T-helper 17 cell (primary cell): ENCODE measurements around the gene MIP. TPM values are rescaled to one million over a fixed set of nuclear protein-coding genes. Genes with fewer than 3 reads are reported as not detected.
A peak's percentile ranks its signal among the peaks of the same experiment; 100 is the strongest.

Experiments
- ATAC-seq: fragments of 150-1000 bp; cut with Tn5 transposase; 2 replicates; pipeline ENCODE4 v1.10.0; 2021; ENCODE audit warnings: mild to moderate bottlenecking, moderate library complexity
- DNase-seq, 3 donors: peaks; one replicate each; pipeline versions ENCODE4 v3.0.0 to v3.0.0-alpha.2; 2020 to 2021
- H3K9me3 ChIP-seq: one replicate; pipeline ENCODE4 v1.7.0; 2013; ENCODE audit warnings: low read length, mild to moderate bottlenecking; ENCODE audit not compliant: control insufficient read depth, poor library complexity, severe bottlenecking
- H3K27ac Mint-ChIP-seq: one replicate; pipeline ENCODE4 v1.8.0; 2022; ENCODE audit warnings: mild to moderate bottlenecking, moderate library complexity, mixed read lengths
- H3K27me3 Mint-ChIP-seq: one replicate; pipeline ENCODE4 v1.8.0; 2022; ENCODE audit warnings: mixed read lengths
- H3K36me3 Mint-ChIP-seq: one replicate; pipeline ENCODE4 v1.8.0; 2022; ENCODE audit warnings: low read depth, mixed read lengths
- H3K4me1 Mint-ChIP-seq: one replicate; pipeline ENCODE4 v1.8.0; 2022; ENCODE audit warnings: mild to moderate bottlenecking, mixed read lengths
- H3K4me3 Mint-ChIP-seq: one replicate; pipeline ENCODE4 v1.8.0; 2022; ENCODE audit warnings: mild to moderate bottlenecking, moderate library complexity, mixed read lengths
- total RNA-seq, 4 donors: library from RNA in 2 of 4; stranded (reverse) in 2 of 4; gene quantifications; one replicate each; pipeline ENCODE4 v1.2.3 and lab custom pipeline; 2022 to 2026

The MIP gene
- total RNA-seq, 2 donors from 2014 or later: not detected

GRCh38 chr12:56479625-56480024 is 25.2 kb upstream of the MIP start:
- H3K27ac Mint-ChIP-seq: no peak overlapping the region
- H3K27me3 Mint-ChIP-seq: no peaks in the 10 kb centered on the region
- H3K4me3 Mint-ChIP-seq: no peak overlapping the region
- ATAC-seq (no peak), DNase-seq (no peak)
- peaks cover 2% of the 10 kb centered on the region for H3K36me3 Mint-ChIP-seq
- H3K4me1 Mint-ChIP-seq: peaks cover 15% of the 10 kb centered on the region
- no peaks in the 10 kb centered on the region for H3K9me3 ChIP-seq

GRCh38 chr12:56477521-56478225 is 23.2 kb upstream of the MIP start:
- H3K4me3 Mint-ChIP-seq: no peak overlapping the region
- DNase-seq: no peak
- H3K36me3 Mint-ChIP-seq: peaks cover 2% of the 10 kb centered on the region
- peaks cover 15% of the 10 kb centered on the region for H3K4me1 Mint-ChIP-seq
- peak overlapping the region; percentile 49 for H3K27ac Mint-ChIP-seq
- H3K27me3 Mint-ChIP-seq: no peaks in the 10 kb centered on the region
- ATAC-seq: no peak
- H3K9me3 ChIP-seq: no peaks in the 10 kb centered on the region

DNA sequence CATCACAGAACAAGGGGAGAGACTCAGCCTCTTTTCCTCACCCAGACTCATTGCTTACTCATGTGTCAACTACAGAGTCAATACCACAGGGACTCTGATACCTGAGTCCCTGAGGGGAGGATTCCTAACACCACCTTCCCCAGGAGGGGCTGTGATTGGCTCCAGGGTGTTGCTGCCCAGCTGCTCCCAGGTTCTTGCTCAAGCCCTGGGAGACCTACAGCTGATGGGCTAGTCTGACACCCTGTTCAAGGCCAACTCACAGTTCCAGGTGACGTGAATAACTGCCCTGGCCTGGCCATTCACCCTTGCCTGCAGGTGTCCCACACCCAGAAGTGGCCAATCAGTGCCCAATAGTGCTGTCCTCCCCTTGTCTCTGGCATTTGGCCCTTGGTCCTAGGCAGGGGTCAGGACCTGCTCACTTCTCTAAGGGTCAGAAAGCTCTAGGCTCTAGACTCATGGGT is 22.5 kb upstream of the MIP start:
- no peaks in the 10 kb centered on the region for H3K9me3 ChIP-seq
- Mint-ChIP-seq H3K27me3 (no peaks in the 10 kb centered on the region), H3K36me3 (no peaks in the 10 kb centered on the region), H3K4me1 (peaks cover 15% of the 10 kb centered on the region), H3K4me3 (no peak overlapping the region), H3K27ac (no peak overlapping the region)
- DNase-seq: no peak
- ATAC-seq: no peak

DNA sequence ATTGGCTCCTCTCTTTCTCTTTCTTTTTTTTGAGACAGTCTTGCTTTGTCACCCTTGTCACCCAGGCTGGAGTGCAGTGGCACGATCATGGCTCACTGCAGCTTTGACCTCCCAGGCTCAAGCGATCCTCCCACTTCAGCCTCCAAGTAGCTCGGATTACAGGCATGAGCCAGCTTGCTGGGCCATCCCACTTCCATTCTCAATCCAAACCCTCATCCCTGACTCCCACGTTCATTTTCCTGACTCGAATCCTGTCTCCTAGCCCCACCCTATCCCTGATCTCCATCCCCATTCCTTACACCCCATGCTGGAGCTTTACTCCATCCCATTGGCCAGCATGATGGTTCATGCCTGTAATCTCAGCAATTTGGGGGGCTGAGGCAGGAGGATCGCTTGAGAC is 21.7 kb upstream of the MIP start:
- Mint-ChIP-seq H3K4me1 (peaks cover 17% of the 10 kb centered on the region), H3K36me3 (no peaks in the 10 kb centered on the region), H3K27ac (peak overlapping the region; percentile 21), H3K4me3 (no peak overlapping the region), H3K27me3 (no peaks in the 10 kb centered on the region)
- ATAC-seq (no peak), DNase-seq (no peak)
- no peaks in the 10 kb centered on the region for H3K9me3 ChIP-seq

GRCh38 chr12:56474389-56474788 is 19.9 kb upstream of the MIP start:
- Mint-ChIP-seq H3K4me1 (peaks cover 17% of the 10 kb centered on the region), H3K27ac (no peak overlapping the region), H3K36me3 (no peaks in the 10 kb centered on the region), H3K4me3 (no peak overlapping the region), H3K27me3 (no peaks in the 10 kb centered on the region)
- ATAC-seq (no peak), DNase-seq (no peak)
- no peaks in the 10 kb centered on the region for H3K9me3 ChIP-seq

- peak overlapping the region; percentile 97 for H3K4me3 Mint-ChIP-seq
- no peaks in the 10 kb centered on the region for H3K9me3 ChIP-seq
- no peaks in the 10 kb centered on the region for H3K36me3 Mint-ChIP-seq
- no peak for ATAC-seq
- H3K27me3 Mint-ChIP-seq: no peaks in the 10 kb centered on the region
- H3K27ac Mint-ChIP-seq: peak overlapping the region; percentile 95
- peaks cover 15% of the 10 kb centered on the region for H3K4me1 Mint-ChIP-seq
- DNase-seq: no peak
Observed at GRCh38 chr12:56469007-56469930, 14.8 kb upstream of the MIP start.

GRCh38 chr12:56468216-56469006 is 14.0 kb upstream of the MIP start, which contains the start of gene SPRYD4:
Gene SPRYD4, plus strand, starts transcription at chr12:56468578. Its CDS starts 14 bp downstream, at chr12:56468592.
- DNase-seq: peak; percentile 91 to 93 (median 92)
- peak; percentile 96 for ATAC-seq
- no peaks in the 10 kb centered on the region for H3K9me3 ChIP-seq
- Mint-ChIP-seq H3K36me3 (no peaks in the 10 kb centered on the region), H3K27me3 (peaks cover 2% of the 10 kb centered on the region), H3K4me1 (peaks cover 16% of the 10 kb centered on the region), H3K4me3 (peak within 1 kb of the TSS; percentile 97), H3K27ac (peak within 1 kb of the TSS; percentile 95)

GRCh38 chr12:56462565-56462964 is 8.1 kb upstream of the MIP start:
- Mint-ChIP-seq H3K4me1 (peaks cover 6% of the 10 kb centered on the region), H3K27me3 (peaks cover 6% of the 10 kb centered on the region), H3K4me3 (no peak overlapping the region), H3K27ac (no peak overlapping the region), H3K36me3 (no peaks in the 10 kb centered on the region)
- DNase-seq (no peak), ATAC-seq (no peak)
- H3K9me3 ChIP-seq: no peaks in the 10 kb centered on the region

GRCh38 chr12:56461235-56462159 is 7.0 kb upstream of the MIP start:
- Mint-ChIP-seq H3K4me1 (peaks cover 6% of the 10 kb centered on the region), H3K27ac (no peak overlapping the region), H3K36me3 (no peaks in the 10 kb centered on the region), H3K27me3 (peaks cover 6% of the 10 kb centered on the region), H3K4me3 (no peak overlapping the region)
- no peak for ATAC-seq
- no peak for DNase-seq
- no peaks in the 10 kb centered on the region for H3K9me3 ChIP-seq

DNA sequence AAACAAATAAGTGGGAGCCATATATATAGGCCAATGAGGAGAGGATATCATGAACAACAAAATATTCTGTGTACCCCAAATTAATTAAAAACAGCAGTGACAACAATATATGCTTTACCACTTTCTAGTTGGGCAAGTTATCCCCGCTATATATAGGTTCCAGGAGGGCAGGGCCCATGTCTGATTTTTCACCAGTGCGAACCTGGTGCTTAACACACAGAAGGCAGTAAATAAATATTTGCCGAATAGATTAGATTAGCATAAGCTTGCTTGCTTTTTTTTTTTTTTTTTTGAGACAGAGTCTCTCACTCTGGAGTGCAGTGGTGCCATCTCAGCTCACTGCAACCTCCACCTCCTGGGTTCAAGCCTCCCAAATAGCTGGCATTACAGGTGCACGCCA is 3.4 kb upstream of the MIP start:
- Mint-ChIP-seq H3K4me1 (no peaks in the 10 kb centered on the region), H3K27me3 (peaks cover 20% of the 10 kb centered on the region), H3K36me3 (no peaks in the 10 kb centered on the region), H3K4me3 (no peak overlapping the region), H3K27ac (no peak overlapping the region)
- H3K9me3 ChIP-seq: no peaks in the 10 kb centered on the region
- ATAC-seq (no peak), DNase-seq (no peak)

DNA sequence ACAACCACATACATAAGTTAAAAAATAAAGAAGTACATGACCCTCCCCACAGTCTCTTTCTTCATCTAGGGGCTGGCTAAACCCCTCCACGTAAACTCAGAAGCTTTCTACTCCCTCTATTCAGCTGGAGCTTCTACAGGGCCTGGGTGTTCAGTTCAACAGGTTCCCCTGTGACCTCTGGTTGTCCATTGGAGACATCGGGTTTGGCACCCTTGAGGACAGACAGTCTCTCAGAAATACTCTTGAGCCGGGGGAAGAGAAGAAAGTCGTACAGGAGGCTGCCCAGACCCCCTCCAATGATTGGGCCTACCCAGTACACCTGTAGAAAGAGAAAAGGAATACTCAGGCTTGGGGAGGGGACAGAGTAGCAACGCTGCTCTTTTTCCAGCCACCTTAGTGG is 3.3 kb downstream of the MIP start:
- Mint-ChIP-seq H3K4me1 (peaks cover 20% of the 10 kb centered on the region), H3K27ac (peak overlapping the region; percentile 21), H3K4me3 (peak overlapping the region; percentile 45), H3K36me3 (no peaks in the 10 kb centered on the region), H3K27me3 (peaks cover 20% of the 10 kb centered on the region)
- ATAC-seq (no peak), DNase-seq (no peak)
- no peaks in the 10 kb centered on the region for H3K9me3 ChIP-seq

DNA sequence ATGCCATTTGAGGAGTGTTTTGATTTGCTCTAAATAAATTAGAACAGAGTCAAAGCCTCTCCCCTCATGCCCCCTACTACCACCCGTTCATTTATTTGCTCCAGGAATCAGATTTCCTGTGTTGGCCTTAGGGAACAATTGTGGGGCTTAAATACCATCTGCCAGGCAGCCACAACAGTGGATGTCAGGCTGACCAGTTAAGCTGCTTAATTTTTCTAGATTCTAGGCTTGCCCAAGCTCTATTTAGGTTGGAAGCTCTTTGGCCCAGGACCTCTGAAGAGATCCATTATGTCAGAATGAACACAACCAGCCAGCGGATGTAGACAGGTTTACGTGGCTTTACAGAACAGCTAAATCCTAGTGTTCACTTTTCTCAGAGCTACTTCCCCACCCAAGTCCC is 4.2 kb downstream of the MIP start:
- Mint-ChIP-seq H3K27me3 (peaks cover 15% of the 10 kb centered on the region), H3K4me3 (no peak overlapping the region), H3K36me3 (no peaks in the 10 kb centered on the region), H3K4me1 (peaks cover 20% of the 10 kb centered on the region), H3K27ac (peak overlapping the region; percentile 80)
- ATAC-seq (no peak), DNase-seq (no peak)
- H3K9me3 ChIP-seq: no peaks in the 10 kb centered on the region
